ENCODE measurements around the gene SLC16A9.

DNA sequence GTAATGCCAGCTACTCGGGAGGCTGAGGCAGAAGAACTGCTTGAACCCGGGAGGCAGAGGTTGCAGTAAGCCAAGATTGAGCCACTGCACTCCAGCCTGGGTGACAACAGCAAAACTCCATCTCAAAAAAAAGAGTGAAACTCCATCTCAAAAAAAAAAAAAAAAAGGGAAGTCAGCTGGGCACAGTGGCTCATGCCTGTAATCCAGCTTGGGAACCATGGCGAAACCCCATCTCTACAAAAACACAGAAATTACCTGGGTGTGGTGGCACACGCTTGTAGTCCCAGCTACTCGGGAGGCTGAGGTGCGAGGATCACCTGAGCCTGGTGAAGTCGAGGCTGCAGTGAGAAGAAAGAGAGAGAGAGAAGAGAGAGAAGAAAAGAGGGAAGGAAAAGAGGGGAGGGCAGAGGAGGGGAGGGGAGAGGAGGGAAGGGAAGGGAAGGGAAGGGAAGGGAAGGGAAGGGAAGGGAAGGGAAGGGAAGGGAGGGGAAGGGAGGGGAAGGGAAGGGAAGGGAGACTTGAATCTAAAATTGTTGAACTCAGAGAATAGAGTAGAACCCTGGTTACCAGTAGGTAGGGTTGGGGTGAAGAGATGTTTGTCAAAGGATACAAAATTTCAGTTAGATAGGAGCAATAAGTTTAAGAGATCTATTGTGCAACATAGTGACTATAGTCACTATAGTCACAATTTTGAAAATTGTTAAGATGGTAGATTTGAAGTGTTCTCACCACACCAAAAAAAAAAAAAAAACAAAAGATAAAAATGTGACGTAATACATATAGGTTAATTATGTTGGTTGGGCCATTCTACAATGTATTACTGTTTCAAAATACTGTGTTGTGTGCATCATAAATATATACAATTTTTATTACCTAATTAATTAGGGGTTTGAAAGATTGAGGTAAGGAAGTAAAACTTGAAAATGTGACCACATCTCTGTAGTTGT is 2.5 kb downstream of the SLC16A9 start:
- TF ChIP-seq EZH2 (IDR thresholded peaks at IDR 0.05; ENCODE audit: insufficient read depth, poor library complexity, severe bottlenecking) (no peak), EZH2phosphoT487 (IDR thresholded peaks at IDR 0.05; ENCODE audit: insufficient read depth, low read depth) (no peak)

Measured in GM23248 (cell line).